GM12878 (cell line): ENCODE data around the gene AGR3. TPM values are rescaled to one million over a fixed set of nuclear protein-coding genes. Genes with fewer than 3 reads are reported as not detected.

Experiments used
- ATAC-seq: fragments of 200-7000 bp; cut with Tn5 transposase; 3 replicates; pipeline ENCODE4 v1.9.1; 2020; ENCODE audit warnings: mild to moderate bottlenecking, moderate library complexity
- BruUV-seq: library from RNA; stranded (reverse); fragments of 400-500 nt; replicated peaks from 2 replicates; lab custom pipeline; 2021; lab: Mats Ljungman, UMichigan
- CTCF ChIA-PET: fragments of 300-600 bp; sonication (Branson Sonifier 250); formaldehyde crosslinking; extraction: SDS; loops from one replicate; lab custom pipeline; 2021; ENCODE audit warnings: inconsistent platforms; lab: Yijun Ruan, JAX
- POLR2A ChIA-PET: fragments of 350-600 bp; formaldehyde crosslinking; extraction: SDS; loops from one replicate; lab custom pipeline; 2021; ENCODE audit warnings: inconsistent platforms; lab: Charles Lee
- RAD21 ChIA-PET: fragments of 300-600 bp; sonication (Branson Sonifier 250); formaldehyde crosslinking; loops from one replicate; lab custom pipeline; 2023; ENCODE audit warnings: antibody characterized with exemption; ENCODE audit not compliant: unreplicated experiment; lab: Charles Lee
- SMC1A ChIA-PET: fragments of 300-600 bp; sonication (Branson Sonifier 250); formaldehyde crosslinking; loops from one replicate; lab custom pipeline; 2023; ENCODE audit not compliant: unreplicated experiment, uncharacterized antibody; lab: Charles Lee
- DNase-seq: peaks from one replicate; pipeline ENCODE4 v3.0.0-alpha.2; 2011; ENCODE audit warnings: low read depth, low spot score
- FAIRE-seq: peaks from 3 replicates; lab custom pipeline; 2011; peaks lifted over from hg19 to GRCh38; lab: Jason Lieb, UNC
- H2AFZ ChIP-seq: 2 replicates; pipeline ENCODE4 v1.6.0; 2011; ENCODE audit warnings: low read depth, low read length, control low read depth; ENCODE audit not compliant: control insufficient read depth
- H3K27ac ChIP-seq: 2 replicates; pipeline ENCODE4 v1.5.1; 2011; ENCODE audit warnings: control low read depth; ENCODE audit not compliant: control insufficient read depth, insufficient read depth
- H3K27me3 ChIP-seq, 2 experiments: replicated peaks in 1 of 2; 2 replicates each; pipeline versions ENCODE4 v1.6.0 to v1.6.1; 2011; ENCODE audit warnings: low read length in 1 of 2; ENCODE audit not compliant: control insufficient read depth in 2 of 2, insufficient read depth in 2 of 2
- H3K36me3 ChIP-seq, 2 experiments: 2 replicates each; pipeline ENCODE4 v1.5.1; 2011; ENCODE audit warnings: low read length in 1 of 2; ENCODE audit not compliant: control insufficient read depth in 2 of 2, insufficient read depth in 2 of 2
- H3K4me1 ChIP-seq: 2 replicates; pipeline ENCODE4 v1.6.1; 2011; ENCODE audit warnings: mild to moderate bottlenecking, low read length, moderate library complexity, mixed read lengths; ENCODE audit not compliant: control insufficient read depth, insufficient read depth
- H3K4me2 ChIP-seq: 2 replicates; pipeline ENCODE4 v1.6.0; 2011; ENCODE audit warnings: control low read depth; ENCODE audit not compliant: control insufficient read depth, insufficient read depth
- H3K4me3 ChIP-seq: fragments of 200-600 bp; sonication (generic); 2 replicates; pipeline ENCODE4 v1.5.1; 2016
- H3K79me2 ChIP-seq: 2 replicates; pipeline ENCODE4 v1.6.0; 2011; ENCODE audit warnings: low read length; ENCODE audit not compliant: control insufficient read depth, insufficient read depth
- H3K9ac ChIP-seq: 2 replicates; pipeline ENCODE4 v1.8.0; 2011; ENCODE audit warnings: low read length, control low read depth, mixed read lengths; ENCODE audit not compliant: control insufficient read depth, insufficient read depth
- H3K9me3 ChIP-seq: replicated peaks from 3 replicates; pipeline ENCODE4 v1.5.1; 2011; ENCODE audit warnings: mild to moderate bottlenecking, low read length; ENCODE audit not compliant: control insufficient read depth, insufficient read depth
- H4K20me1 ChIP-seq: 2 replicates; pipeline ENCODE4 v1.6.0; 2011; ENCODE audit not compliant: control insufficient read depth, insufficient read depth
- FOS ChIP-seq: IDR thresholded peaks from 3 replicates; pipeline ENCODE4 v1.6.1; 2011; ENCODE audit warnings: borderline replicate concordance; ENCODE audit not compliant: insufficient read length; ENCODE audit errors: extremely low read depth
- POLR2AphosphoS5 ChIP-seq: IDR thresholded peaks from 2 replicates; pipeline ENCODE4 v1.6.1; 2011; ENCODE audit warnings: mild to moderate bottlenecking, low read length, inconsistent platforms
- ZBTB11 ChIP-seq: fragments of 450-650 bp; formaldehyde crosslinking; IDR thresholded peaks from 2 replicates; pipeline ENCODE4 v1.5.0; 2022; ENCODE audit warnings: mild to moderate bottlenecking, missing genetic modification characterization
- WGBS: methylation state at CpG from one replicate; pipeline ENCODE4 v1.1.6; 2016; ENCODE audit warnings: low lambda C conversion rate; ENCODE audit not compliant: insufficient replicate concordance, insufficient coverage; ENCODE audit errors: missing lambda C conversion rate; 5-methylcytosine and 5-hydroxymethylcytosine counted together
- in situ Hi-C: fragments of 300-500 bp; cut with MboI; formaldehyde crosslinking; loops from 9 replicates; pipeline ENCODE4 v1.14.3; 2018; ENCODE audit warnings: mixed read lengths
- intact Hi-C: fragments of 100-400 bp; cut with micrococcal nuclease; formaldehyde crosslinking; loops from one replicate; pipeline ENCODE4 v1.14.2; 2022; ENCODE audit not compliant: unreplicated experiment
- polyA plus RNA-seq, 11 experiments: library from polyadenylated mRNA; depleted of rRNA in 4 of 11; unstranded in 6 of 11; stranded (reverse) in 5 of 11; fragments of >200 nt; fragmentation: Nextera tagmentation in 4 of 11; fragmentation: Illumina TruSeq in 1 of 11; extraction: Ambion mirVana in 4 of 11; extraction: Trizol in 1 of 11; gene quantifications; 1 replicate in 1 of 11; 2 replicates in 10 of 11; pipeline versions ENCODE4 v1.2.1 to v1.2.3, GENCODE V29; 2011 to 2016; ENCODE audit warnings: inconsistent platforms in 2 of 11, missing spikeins in 2 of 11, low read depth in 1 of 11
- total RNA-seq, 4 experiments: library from RNA; depleted of rRNA in 3 of 4; stranded (reverse); fragments of >200 nt in 3 of 4; fragmentation: Illumina TruSeq in 1 of 4; extraction: Trizol in 1 of 4; gene quantifications; 2 replicates each; pipeline versions ENCODE4 v1.2.1 to v1.2.3, GENCODE V29; 2013 to 2021

The AGR3 gene
- total and polyA plus RNA-seq, 10 of the 15 experiments (the other 5 are each of a cell fraction or from before 2014, with no cell fraction given) = not detected

- TF ChIP-seq ZBTB11 (CRISPR knock-in tag) = no peak
- TF ChIP-seq POLR2AphosphoS5 = no peak
Measured at GRCh38 chr7:16839646-16840045, 42.1 kb downstream of the AGR3 start (continued).

GRCh38 chr7:16838891-16839290, 42.9 kb downstream of the AGR3 start:
- H2AFZ ChIP-seq = no peak overlapping the region
- no peak for TF ChIP-seq FOS
- TF ChIP-seq, all 136 proteins: peak for 0
- CTCF ChIA-PET = no interaction called here
- Histone ChIP-seq H4K20me1 (no peaks in the 10 kb centered on the region), H3K27me3 (no peaks in the 10 kb centered on the region; a peak in 1 of 4 replicates), H3K79me2 (no peaks in the 10 kb centered on the region), H3K27ac (no peak overlapping the region), H3K4me2 (no peak overlapping the region), H3K36me3 (no peaks in the 10 kb centered on the region), H3K4me1 (no peaks in the 10 kb centered on the region), H3K9ac (no peak overlapping the region), H3K4me3 (no peak overlapping the region), H3K9me3 (no peaks in the 10 kb centered on the region)
- DNase-seq (no peak), FAIRE-seq (no peak), ATAC-seq (no peak)
- POLR2A ChIA-PET = no interaction called here
- BruUV-seq = no TSS peak
- RAD21 ChIA-PET = no interaction called here
- in situ Hi-C loops (no loop called here), intact Hi-C loops (no loop called here)
- SMC1A ChIA-PET = interaction anchor here (0.6 to 1.0 kb wide), 2 partner anchors 36 to 114 kb away, joined by 3 read pairs; no protein-coding TSS in a partner anchor
- 0% methylated on average over 1 of the region's 1 CpG for WGBS
